ENCODE measurements around the gene HLA-A.
"Not testable (repeated sequence)": the region's sequence is repeated elsewhere in the genome, so short reads cannot be mapped to it uniquely, and the experiment has no call there.

HLA-A gene

DNA sequence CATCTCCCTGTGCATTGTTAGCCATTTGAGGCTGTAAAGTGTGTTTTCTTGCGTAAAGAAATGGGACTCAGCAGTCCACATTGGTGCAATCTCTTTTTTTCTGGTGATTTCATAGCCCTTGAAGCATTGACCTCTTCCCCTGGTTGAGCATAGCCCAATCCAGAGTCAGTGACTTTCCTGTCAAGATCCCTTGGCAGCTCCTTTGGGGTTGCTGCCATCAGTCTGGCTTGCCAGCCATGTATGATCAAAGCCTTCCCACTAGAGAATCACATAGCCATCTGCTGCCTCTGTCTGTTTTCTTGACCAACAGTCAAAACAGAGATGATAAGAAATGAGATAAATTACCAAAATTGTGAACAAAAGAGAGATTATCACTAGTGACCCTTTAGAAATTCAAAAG lies 19.6 kb downstream of the HLA-A start:
- no peak for DNase-seq
- no peak for TF ChIP-seq POLR2A (IDR thresholded peaks at IDR 0.05; ENCODE audit: low read length)
- no peak for TF ChIP-seq GATA1 (IDR thresholded peaks at IDR 0.05; ENCODE audit: low read depth, low read length)

DNA sequence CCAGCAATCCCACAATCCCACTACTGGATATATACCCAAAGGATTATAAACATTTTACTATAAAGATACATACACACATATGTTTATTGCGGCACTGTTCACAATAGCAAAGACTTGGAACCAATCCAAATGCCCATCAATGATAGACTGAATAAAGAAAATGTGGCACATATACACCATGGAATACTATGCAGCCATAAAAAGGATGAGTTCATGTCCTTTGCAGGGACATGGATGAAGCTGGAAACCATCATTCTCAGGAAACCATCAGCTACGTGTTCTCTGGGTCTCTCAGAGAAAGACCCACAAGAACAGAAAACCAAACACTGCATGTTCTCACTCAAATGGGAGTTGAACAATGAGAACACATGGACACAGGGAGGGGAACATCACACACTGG lies 21.4 kb downstream of the HLA-A start:
- DNase-seq = not testable (repeated sequence)

DNA sequence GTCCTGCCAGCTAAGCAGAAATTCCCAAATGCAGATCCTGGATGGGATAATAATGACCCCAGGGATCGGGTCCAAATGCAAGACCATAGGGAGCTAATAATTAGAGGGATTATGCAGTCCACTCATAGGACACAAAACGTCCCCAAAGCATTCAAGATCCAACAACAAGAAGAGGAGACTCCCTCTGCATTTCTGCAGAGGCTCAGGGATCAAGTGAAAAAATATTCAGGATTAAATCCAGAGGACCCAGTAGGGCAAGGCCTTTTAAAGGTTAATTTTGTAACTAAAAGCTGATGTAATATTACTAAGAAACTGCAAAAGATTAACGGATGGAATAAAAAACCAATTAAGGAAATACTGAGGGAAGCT lies 22.2 kb downstream of the HLA-A start:
- DNase-seq = no peak
- TF ChIP-seq POLR2A (IDR thresholded peaks at IDR 0.05; ENCODE audit: low read length) (no peak), GATA1 (IDR thresholded peaks at IDR 0.05; ENCODE audit: low read depth, low read length) (no peak)

DNA sequence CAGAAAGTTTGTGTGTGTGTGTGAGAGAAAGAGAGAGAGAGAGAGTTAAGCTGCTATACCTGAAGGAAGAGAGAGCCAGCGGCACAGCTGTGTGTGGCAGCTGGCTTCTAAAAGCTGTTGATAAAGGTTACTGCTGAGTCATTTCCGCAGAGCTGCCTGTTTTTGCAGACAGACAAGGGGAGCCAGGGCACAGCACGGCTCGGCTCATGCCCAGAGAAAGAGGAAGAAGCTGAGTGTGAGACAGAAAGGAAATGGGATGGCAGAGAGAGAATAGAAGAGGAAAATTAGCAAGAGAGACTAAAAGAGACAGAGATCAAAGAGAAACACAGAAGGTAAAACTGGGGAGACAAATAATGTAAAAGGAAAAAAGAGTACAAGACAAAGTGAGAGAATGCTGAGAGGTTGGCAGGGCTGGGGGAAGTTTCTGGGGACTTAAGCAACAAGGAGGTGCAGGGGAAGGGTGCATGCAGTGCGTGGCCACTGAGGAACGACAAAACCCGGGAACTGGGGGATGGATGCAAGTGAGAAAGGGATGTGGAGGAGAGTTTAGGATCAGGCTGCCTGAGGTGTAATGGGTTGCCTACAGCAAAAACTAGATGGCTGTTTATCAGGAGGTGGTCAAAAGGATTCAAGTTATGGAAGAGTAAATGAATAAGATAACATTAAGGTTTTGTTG lies 22.7 kb downstream of the HLA-A start:
- no peak for TF ChIP-seq GATA1 (IDR thresholded peaks at IDR 0.05; ENCODE audit: low read depth, low read length)
- TF ChIP-seq POLR2A (IDR thresholded peaks at IDR 0.05; ENCODE audit: low read length) = peak; percentile 93
- peak; percentile 96 to 98 for DNase-seq

DNA sequence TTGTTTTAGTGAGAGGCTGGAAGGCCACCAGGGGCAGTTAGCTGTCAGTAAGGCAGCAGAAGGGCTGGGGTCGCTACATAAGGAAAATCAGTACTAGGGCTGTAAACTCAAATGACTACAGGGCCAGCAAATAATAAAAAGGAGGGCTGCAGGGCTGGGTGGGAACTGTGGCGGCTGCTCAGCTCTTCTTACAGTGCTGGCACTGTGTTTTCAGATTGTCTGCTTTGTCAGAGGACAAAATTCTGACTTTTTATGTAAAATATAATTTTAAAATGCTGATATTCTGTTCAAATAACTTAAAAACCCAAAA lies 23.2 kb downstream of the HLA-A start:
- TF ChIP-seq POLR2A (IDR thresholded peaks at IDR 0.05; ENCODE audit: low read length) (no peak), GATA1 (IDR thresholded peaks at IDR 0.05; ENCODE audit: low read depth, low read length) (no peak)
- DNase-seq = no peak

DNA sequence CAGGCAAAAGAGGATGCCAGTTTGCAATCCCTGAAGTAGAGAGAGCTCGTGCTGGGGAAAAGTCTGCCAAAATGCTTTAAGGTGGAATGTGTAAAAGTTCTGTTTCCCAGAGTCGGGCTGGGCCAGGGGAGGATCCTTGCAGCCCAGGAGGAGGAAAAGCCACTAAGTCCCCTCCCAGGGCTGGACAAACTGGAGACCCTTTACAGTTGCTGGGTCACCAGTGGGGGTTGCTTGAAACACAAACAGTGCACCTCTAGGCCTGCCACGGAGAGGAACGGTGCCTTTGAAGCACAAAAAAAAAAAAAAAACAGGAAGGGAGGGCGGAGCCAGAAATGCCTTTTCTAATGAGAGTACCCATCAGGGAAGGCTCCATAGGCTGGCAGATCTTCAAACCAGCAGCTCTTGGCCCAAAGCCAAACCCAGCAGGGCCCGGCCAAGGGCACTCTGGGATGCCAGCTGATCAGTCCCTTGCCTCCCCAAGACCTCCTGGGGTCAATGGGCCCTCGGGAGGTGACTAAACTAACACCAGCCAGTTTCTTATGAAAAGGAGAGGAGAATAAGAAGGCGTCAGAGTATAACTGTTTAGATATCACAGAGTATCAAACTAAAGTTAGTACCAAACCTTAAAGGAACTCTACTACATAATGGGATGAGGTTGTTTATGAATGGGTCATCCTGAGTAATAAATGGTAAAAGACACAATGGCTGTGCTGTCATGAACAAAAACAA lies 23.7 kb downstream of the HLA-A start:
- peak; percentile 83 to 85 for DNase-seq

DNA sequence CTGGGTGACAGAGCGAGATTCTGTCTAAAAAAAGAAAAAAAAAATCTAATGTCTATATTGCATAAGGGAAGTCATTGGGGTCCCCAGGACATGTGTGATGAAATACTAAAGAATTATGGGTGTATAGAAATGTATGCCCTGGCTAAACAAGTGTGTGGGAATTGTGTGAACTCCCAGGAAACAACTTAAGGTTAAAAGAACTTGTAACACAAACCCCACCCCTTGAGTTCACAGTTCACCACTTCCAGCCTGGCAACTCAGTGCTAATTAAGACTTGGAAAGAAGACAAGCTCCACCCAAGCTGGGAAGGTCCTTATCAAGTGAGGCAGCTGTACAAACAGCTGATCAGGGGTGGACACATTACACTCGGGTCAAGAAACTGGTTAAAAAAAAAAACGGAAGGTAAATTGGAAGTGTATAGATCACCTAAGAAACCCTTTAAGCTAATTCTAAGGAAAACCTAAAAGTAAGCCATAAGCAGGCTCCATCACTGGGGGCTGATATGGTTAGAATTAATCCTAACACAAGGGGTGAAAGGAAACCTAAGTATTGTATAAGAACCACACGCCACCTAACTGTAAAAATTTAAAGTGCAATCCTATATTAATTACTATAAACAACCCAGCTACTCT lies 25.2 kb downstream of the HLA-A start:
- DNase-seq = peak; percentile 93 to 97
- peak; percentile 36 for TF ChIP-seq POLR2A (IDR thresholded peaks at IDR 0.05; ENCODE audit: low read length)
- TF ChIP-seq GATA1 (IDR thresholded peaks at IDR 0.05; ENCODE audit: low read depth, low read length) = no peak

More for the DNA sequence above, 23.7 kb downstream of the HLA-A start:
- no peak for TF ChIP-seq GATA1 (IDR thresholded peaks at IDR 0.05; ENCODE audit: low read depth, low read length)
- TF ChIP-seq POLR2A (IDR thresholded peaks at IDR 0.05; ENCODE audit: low read length) = peak; percentile 88

DNA sequence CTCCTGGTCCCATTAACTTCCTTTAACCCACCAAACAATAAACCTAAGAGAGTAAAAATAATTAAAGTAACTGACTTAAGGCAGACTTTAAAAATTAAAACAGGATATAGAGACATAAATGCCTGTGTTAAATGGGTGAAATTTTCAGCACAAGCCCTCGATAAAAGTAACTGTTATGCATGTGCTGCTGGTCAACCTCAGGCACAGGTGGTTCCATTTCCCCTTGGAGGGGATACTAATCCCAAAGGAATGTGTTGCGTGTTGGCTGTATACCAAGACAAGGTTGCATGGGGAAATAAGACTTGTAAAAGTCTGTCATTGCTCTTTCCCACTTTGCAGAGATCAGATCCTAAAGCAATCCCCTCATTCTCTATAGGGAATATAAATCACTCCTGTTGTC lies 25.8 kb downstream of the HLA-A start:
- TF ChIP-seq GATA1 (IDR thresholded peaks at IDR 0.05; ENCODE audit: low read depth, low read length) = no peak

DNA sequence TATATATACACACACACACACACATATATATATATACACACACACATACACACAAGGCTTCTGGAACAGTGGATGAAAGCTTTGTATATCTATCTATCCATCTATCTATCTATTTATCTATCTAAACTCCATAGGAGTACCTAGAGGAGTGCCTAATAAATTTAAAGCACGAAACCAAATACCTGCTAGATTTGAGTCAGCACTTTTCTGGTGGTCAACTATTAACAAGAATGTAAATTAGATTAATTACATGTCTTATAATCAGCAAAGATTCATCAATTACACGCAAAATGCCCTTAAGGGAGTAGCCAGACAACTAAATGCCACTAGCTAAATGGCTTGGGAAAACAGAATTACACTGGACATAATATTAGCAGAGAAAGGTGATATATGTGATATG lies 26.6 kb downstream of the HLA-A start:
- TF ChIP-seq GATA1 (IDR thresholded peaks at IDR 0.05; ENCODE audit: low read depth, low read length) (no peak), POLR2A (IDR thresholded peaks at IDR 0.05; ENCODE audit: low read length) (no peak)
- no peak for DNase-seq

More for the DNA sequence above, 25.8 kb downstream of the HLA-A start:
- peak in 1 of 2 experiments; percentile 54 for DNase-seq

DNA sequence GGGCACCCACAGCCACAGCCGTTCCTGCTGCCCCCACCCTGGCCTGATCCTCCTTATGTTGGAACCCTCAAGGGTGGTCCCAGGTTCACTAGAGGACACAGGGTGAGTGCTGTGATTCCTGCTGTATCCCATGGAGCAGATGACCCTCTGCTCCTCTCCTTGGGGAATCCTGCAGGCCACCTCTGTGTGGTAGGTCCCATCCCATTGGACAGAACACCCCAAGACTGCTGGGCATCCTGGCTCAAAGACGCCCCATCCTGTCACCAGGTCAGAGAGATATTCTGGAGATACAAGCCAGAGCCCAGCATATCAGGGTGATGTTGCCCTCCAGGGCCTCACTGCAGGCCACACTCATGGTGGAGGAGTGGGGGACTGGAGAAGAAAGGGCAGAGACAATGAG lies 28.4 kb downstream of the HLA-A start:
- no peak for TF ChIP-seq GATA1 (IDR thresholded peaks at IDR 0.05; ENCODE audit: low read depth, low read length)
- no peak for TF ChIP-seq POLR2A (IDR thresholded peaks at IDR 0.05; ENCODE audit: low read length)
- no peak for DNase-seq

DNA sequence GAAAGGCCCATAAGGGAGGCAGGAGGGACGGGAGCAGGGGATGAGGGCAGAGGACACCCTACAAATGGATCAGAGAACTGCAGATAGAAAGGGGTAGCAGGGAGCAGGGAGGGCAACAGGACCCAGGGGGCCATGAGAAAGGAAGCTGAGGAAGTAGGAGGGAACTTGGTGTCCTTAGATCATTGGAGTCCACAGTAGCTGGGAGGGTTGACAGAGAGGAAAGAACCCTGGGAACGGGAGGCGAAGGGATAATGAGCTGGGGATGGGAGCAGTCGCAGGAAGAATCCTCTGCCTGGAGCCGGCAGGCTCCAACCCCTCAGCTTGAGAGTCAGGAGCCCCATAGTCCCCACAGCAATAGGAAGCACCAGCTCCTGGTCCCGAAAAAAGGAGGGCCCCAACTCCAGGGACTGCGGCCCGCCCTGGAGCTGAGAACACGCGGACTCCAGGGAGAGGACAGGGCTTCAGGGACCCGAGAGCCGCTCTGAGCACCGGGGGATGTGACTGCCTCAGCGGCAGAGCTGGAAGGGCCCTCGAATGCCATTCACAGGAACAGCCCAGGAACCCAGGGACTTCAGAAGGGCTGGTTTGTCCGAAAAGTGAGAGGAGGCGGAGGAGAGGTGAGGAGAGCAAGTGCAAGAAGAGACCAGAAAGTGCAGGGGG lies 32.7 kb downstream of the HLA-A start:
- no peak for TF ChIP-seq GATA1 (IDR thresholded peaks at IDR 0.05; ENCODE audit: low read depth, low read length)
- TF ChIP-seq POLR2A (IDR thresholded peaks at IDR 0.05; ENCODE audit: low read length) = no peak
- DNase-seq = no peak

DNA sequence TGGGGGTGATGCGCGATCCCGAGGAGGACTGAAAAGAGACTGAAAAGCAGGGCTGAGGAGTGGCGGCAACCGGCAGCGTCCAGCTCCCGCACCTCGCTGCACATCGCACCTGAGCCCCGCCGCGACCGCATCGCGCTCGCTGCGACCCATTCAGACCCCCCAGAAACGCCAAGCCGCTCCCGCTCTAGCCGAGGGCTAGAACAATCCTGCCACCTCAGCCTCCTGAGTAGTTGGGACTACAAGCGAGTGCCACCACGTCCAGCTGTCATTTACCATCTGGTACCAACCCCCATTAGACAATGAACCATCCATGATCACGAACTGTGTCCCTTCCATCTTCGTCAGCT lies 33.2 kb downstream of the HLA-A start:
- no peak for TF ChIP-seq POLR2A (IDR thresholded peaks at IDR 0.05; ENCODE audit: low read length)
- no peak for TF ChIP-seq GATA1 (IDR thresholded peaks at IDR 0.05; ENCODE audit: low read depth, low read length)
- no peak for DNase-seq

DNA sequence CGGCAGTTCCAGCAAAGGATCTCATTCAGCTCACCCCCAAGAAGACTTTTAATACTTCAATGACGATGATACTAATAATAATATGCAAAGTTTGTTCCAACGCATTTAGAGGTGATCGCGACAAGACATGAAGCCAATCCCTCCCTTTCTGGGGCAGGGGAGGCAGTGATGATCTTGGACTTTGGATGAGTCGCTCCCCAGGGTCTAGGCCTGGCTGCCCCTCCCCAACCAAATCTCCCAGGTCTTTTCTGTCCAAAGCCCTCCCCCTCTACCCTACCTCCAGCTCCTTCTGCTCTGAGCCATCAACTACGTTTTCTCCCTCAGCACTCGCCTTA lies 33.9 kb downstream of the HLA-A start:
- TF ChIP-seq GATA1 (IDR thresholded peaks at IDR 0.05; ENCODE audit: low read depth, low read length) = no peak
- TF ChIP-seq POLR2A (IDR thresholded peaks at IDR 0.05; ENCODE audit: low read length) = no peak
- DNase-seq = no peak

DNA sequence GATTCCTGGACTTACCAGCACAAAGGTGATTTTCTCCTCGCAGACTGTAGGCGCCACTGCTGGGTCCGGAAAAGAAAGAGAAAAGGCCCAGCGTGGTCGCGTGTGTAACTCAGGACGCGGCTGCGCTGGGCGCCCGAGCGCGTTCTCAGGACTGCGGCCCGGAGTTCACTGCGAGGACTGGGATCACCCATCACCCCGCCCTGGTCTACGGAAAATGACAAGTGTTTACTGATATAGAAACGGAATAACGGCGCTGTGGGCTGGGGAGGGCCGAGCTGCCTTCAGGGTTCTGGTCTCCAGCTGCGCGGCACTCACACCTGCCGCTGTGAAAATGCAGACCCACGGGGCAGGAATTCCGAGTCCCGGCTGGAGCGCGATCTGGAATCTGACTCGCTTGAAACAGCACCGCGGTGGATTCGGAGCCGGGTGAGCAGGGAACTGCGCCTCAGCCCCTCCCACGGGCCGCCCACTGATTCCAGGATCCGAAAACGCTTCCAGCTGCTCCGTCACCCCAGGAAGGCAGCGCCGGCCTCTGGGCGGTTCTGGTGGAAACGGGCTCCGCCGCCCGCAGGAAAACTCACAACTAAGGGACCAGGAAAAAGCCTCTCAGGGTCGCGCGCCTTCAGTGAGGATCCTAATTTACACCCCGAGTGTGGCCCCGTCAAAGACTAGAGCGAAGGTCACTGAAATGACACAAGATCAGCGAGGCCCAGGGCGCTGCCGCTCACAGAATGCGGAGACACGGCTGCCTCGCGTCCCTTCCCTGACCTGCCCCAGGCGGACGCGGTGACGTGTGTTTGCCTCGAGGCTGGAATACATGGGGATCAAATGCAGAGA lies 34.5 kb downstream of the HLA-A start:
- DNase-seq = peak; percentile 76 to 84
- TF ChIP-seq GATA1 (IDR thresholded peaks at IDR 0.05; ENCODE audit: low read depth, low read length) (no peak), POLR2A (IDR thresholded peaks at IDR 0.05; ENCODE audit: low read length) (no peak)
